Stimulated activated CD8-positive, alpha-beta memory T cell treated with anti-CD3 and anti-CD28 coated beads, Interleukin-4, amount 100 ng/mL, for 1 hour (primary cell): ENCODE results near the gene OSER1.
"Not testable (repeated sequence)": the region's sequence is repeated elsewhere in the genome, so short reads cannot be mapped to it uniquely, and the experiment has no call there.

Experiments used
- DNase-seq, 2 donors: peaks; one replicate each; pipeline ENCODE4 v3.0.0-alpha.2; 2020; ENCODE audit warnings: low read depth in 2 of 2, low spot score in 1 of 2

Gene OSER1

DNA sequence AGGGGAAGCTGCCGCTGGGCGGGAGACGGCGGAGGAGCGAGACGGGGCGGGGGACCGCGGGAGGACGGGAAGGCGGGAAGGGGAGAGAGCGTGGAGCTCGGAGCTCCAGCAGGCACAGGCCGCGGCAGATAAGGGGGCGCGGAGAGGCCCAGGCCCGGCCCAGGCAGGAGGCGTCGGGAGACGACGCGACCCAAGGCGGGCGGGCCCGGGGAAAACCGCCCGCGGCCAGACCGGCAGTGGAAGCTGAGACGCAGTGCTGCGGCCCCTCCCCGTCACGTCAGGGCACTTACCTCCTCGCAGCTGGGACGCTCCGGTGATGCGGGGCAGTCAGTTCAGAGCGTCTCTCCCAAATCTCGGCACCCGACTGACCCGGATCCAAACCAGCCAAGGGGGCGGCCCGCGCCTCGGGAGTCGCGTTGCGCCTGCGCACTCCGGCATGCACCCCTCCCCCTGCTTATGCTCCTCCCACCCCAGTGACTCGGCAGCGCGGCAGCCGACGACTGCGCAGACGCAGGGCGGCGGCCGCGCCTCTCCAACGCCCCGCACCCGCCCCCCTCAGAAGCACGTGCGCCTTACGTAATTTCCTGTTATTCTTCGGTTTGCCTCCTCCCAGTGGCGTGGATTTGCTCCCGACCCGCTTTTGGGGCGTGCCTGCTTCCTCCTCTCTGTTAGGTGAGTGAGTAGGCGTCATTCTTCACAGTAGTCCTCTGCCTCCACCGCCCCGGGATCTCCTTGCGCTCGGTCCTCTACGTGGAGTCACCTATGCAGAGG is at the start of gene OSER1:
Gene OSER1 (minus strand): TSS at position 366 of the 771 bp plus-strand sequence. CDS start 3,814 bp downstream, outside the sequence.
- peak; percentile 92 to 97 for DNase-seq

DNA sequence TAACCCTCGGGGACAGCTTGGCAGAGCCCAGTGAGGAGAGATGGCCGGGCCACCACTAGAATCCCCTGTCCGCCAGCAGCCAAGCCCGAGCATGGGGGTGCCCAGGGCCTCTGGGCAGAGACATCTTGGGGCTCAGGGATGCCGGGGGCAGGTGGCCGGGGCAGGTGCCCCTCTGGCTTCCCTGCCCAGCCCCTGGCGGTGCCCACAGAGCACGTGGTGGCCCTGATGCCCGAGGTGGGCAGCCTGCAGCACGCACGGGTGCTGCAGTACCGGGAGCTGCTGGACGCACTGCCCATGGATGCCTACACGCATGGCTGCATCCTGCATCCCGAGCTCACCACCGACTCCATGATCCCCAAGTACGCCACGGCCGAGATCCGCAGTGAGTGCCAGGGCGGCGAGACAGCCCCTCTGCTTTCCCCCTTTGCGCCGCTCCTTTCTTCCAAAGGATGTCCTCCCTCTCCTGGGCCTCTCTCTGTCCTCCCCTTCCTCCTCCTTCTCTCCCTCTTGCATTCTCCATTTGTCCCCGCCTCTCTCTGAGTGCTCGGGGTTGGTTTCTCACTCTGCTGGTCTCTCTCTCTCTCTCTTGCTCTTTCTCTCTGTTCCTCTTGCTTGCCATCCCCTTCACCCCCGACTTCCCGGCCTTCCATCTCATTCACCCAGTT is 47.8 kb upstream of the OSER1 start:
- no peak for DNase-seq

DNA sequence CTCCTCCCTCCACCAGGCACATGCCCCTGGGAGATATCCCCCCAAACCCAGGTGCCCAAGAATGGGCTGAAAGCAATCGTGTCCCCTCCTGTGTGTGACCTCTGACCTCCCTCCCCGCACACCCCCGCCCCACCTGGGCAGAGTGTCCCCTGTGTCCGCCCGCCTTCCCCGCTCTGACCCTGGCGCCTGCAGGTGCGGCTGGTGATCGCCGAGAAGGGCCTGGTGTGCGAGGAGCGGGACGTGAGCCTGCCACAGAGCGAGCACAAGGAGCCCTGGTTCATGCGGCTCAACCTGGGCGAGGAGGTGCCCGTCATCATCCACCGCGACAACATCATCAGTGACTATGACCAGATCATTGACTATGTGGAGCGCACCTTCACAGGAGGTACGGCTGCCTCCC is 46.4 kb upstream of the OSER1 start:
- DNase-seq = no peak

DNA sequence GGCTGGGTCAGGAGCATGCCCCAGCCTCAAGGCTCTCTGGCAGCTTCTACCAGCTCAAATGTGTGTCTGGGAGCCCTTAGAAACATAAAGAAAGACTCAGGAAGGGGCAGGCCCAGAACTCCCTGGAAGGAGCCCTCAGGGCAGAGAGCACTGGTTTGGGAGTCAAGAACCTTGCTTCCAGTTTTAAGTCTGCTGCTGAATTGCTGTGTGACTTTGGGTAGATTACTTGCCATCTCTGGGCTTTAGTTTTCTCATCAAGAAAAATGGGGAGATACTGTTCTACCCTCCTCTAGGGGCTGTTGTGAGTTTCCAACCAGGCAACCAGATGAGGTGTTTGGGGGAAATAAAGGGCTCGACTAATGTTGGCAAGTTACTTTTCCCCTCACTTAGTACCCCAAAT is 45.4 kb upstream of the OSER1 start:
- no peak for DNase-seq

DNA sequence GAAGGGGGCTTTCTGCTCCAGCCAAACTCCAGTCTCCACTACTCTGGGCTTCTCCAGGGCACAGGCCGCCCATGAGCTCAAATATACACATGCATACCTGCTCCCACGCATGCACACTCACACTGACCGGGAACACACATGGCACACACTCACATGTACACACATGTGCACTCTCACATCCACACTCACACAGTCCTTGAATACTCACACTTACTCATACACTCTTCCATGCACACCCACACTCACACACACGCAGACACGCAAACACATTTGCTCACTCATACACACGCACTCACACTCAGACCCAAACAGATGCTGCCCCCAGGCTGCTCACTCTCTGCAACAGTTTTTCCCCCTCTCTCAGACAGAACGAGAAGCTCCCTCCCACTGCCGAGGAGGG is 43.5 kb upstream of the OSER1 start:
- DNase-seq = no peak

DNA sequence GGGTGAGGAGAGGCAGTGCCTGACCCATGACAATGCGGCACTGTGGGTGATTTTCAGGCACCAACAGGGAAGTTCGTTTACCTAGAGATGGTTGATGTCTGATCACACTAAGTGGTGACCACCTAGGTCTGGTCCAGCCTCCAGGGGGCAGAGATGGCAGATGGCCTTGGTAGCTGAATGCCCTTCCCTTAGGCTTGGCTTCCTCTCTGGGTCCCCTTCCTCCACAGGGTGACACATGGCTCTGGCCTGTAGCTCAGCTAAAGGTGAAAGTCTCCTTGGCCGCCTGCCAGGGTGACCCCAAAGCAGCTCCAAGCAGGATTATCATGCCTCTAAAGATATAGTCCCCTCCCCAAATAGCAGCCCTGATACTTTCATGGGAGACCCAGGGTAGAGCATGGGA is 43.0 kb upstream of the OSER1 start:
- no peak for DNase-seq

DNA sequence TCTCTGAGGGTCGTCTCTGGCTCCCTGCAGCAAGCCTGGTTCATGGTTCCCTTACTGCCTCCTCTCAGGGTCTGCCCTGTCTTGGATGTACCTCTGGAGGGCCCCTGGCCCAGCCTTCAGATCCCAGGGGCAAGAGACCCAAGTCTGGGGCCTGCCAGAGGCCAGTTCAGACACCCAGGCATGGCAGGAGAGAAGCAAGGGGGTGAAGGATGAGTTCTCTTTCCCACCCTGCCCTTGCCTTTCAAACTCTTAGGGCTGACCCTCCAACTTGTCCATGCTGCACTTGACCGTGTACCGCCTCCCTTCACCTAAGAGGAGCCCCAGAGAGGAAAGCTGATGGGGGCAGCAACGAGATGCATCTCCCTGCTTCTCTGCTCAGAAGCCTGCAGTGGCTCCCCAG is 40.7 kb upstream of the OSER1 start:
- DNase-seq = no peak

DNA sequence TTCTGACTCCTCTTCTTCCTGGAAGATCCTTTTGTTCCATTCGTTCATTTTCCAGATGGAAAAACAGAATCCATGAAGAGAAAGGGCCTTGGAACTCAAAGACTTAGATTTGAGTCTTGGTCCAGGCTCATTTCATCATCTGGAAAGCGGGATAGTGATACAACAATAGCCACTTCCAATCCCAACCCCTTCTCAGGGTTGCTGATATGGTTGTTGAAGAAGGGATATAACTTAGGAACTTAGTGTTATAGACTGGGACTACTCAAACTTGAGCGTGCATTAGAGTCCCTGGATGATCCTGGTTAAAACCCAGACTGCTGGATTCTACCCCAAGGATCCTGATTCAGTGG is 37.8 kb upstream of the OSER1 start:
- DNase-seq = no peak

DNA sequence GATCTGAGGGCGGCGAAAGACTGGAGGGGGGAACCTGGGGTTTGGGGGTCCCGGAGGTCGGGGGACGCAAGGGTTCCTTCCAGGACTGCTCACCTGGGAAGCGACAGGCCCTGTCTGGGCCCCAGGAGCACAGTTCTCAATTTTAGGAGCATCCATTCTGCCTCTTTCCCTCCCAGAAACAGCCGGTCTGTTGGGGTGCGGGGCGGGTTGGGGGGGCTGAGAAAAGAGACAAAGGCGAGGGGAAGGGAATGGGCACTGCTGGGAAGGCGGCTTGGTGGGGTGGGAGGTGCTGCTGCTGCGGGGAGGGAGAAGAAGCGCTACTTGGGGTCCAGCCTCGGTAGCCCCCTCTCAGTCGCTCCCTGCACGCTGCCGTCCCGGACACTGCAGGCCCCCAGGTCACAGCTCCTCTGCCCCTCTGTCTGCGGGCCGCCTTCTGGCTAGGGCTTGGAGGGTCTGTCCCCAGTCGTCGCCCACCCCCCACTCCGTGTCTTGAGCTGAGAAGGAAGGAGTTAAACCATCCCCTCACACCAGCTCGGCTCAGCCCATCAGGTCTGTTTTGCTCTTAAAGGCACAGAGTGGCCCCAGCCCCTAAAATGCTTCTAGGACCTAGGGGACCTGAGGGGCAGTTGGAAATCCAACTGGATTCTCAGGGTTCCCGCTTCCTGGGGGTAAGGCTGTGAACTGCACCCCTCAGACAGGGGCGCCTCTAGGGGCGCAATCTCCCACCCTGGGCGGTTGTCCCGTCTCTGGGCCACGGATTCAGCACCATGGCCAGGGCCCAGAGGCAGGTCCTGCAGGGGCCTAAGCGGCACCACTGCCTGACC is 37.2 kb upstream of the OSER1 start:
- no peak for DNase-seq

DNA sequence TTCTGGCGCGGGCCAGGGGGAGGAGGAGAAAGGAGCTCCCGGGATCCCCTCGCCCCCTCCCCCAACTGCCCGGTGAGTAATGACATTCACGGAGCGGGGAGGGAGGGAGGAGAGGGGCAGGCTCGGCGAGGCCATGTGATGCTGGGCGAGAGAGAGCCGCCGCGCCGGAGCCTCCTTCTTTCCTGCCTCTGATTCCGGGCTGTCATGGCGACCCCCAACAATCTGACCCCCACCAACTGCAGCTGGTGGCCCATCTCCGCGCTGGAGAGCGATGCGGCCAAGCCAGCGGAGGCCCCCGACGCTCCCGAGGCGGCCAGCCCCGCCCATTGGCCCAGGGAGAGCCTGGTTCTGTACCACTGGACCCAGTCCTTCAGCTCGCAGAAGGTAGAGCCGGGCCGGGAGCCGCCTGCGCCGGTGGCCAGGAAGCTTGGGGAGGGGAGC is 36.6 kb upstream of the OSER1 start, which contains the start of gene GDAP1L1:
Gene GDAP1L1 (plus strand): TSS at position 178 of the 441 bp plus-strand sequence. CDS start 27 bp downstream, at position 205.
- no peak for DNase-seq

DNA sequence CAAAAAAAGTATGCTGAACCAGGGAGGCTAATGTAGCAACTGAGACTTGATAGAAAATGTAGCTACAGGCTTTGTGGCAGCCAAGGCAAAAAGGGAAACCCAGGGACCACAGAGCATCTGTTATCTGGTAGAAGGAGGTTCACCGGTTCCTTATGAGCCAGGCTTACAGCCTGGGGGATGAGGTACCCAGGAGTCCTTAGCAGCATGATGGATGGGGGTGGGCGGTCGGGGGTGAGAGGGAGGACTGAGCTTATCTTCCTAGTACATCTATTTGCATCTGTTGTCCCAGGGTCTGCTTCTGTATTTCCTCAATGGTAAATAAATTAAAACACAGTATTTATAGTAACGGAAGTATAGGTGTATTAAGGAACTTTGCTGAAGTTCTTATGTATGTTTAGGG is 35.4 kb upstream of the OSER1 start:
- DNase-seq = no peak

DNA sequence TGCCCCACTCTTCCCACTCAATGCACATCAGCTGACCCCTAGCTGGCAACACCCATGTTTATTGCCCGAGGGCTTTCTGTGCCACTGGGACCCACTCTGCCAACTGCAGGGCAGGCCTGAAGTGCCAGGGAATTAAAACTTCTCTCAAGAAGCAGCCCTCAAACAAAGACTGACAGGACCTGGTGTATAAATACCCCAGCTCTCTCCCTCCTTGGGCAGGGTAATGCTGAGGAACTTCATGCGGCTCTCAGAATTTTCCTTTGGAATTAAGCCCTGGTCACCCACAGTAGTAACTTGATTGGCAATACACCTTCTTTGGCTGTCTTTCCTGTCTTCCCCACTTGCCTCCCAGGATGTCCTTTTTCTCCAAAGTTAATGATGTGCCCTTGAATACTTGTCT is 31.2 kb upstream of the OSER1 start:
- no peak for DNase-seq

DNA sequence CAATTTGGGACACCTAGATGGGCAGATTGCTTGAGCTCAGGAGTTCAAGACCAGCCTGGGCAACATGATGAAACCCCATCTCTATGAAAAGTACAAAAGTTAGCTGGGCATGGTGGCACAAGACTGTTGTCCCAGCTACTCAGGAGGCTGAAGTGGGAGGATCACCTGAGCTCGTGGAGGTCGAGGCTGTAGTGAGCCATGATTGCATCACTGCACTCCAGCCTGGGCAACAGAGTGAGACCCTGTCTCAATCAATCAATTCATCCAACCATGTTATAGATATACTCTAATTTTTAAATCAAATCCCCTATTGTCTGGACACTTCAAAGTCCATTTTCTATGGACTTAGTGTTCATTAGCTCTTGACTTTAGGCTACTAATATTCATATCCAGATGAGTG is 26.3 kb upstream of the OSER1 start:
- DNase-seq = not testable (repeated sequence)

DNA sequence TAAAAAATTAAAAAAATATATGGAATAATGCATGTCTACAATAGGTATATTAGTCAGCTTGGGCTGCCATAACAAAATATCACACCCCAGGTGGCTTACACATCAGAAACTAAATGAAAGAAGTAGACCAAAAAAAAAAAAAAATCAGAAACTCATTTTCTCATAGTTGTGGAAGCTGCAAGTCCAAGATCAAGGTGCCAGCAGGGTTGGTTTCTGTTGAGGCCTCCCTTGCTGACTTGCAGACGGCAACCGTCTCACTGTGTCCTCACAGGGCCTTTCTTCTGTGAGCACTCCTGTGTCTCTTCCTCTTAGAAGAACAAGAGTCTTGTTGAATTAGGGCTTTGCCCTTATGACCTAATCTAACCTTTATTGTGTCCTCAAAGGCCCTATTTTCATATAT is 25.1 kb upstream of the OSER1 start:
- no peak for DNase-seq

DNA sequence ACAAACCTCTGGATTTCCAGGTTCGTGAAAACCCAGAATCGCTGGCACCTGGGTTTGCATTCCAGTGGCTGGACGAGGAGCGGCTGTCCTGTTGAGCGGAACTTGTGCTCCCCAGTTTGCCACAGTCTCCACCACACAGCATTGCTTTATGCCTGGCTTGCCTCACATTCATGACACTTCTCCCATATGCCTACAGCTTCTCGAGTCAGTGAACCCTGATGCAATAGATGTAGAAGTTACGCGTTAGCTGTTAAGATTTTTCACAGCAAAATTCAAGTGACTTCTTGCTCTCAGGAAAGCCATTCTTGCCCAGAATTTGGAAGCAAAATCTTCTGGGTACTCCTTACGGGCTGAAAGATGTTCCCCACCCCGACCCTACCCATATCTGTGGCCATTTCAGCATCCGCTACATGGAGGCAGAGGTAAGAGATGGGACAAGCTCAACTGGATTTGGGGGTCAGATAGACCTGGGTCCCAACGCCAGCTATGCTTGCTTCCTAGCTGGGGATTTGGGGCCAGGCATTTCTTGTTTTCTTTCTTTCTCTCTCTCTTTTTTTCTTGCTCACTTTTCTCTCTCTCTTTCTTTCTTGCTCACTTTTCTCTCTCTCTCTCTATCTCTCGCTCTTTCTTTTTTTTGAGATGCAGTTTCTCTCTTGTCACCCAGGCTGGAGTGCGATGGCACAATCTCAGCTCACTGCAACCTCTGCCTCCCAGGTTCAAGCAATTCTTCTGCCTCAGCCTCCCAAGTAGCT is 24.2 kb upstream of the OSER1 start:
- DNase-seq = no peak

DNA sequence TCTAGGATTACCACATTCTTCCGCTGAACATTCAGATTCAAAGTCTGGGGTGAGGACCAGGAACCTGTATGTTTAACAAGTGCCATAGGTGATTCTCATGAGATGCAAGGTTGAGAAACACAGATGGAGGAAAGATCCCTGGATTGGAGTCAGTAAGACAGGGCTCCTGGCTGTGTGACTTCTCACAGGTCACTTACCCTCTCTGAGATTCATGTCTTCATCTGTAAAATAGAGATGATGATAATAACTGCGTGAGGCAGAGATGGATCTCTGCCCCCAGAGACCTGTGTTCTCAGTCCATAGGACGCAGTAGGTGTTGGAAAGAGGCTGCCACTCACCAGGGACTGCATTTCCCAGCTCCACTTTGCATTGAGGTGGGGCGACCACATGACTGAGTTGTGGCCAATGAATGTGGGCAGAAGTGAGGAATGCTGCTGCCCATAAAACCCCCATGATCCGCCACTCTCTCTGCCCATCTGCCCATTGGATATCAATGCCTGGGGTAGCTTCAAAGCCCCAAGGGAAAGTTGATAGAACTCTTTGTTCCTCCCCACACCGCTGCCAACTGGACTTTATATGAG is 23.0 kb upstream of the OSER1 start:
- no peak for DNase-seq

DNA sequence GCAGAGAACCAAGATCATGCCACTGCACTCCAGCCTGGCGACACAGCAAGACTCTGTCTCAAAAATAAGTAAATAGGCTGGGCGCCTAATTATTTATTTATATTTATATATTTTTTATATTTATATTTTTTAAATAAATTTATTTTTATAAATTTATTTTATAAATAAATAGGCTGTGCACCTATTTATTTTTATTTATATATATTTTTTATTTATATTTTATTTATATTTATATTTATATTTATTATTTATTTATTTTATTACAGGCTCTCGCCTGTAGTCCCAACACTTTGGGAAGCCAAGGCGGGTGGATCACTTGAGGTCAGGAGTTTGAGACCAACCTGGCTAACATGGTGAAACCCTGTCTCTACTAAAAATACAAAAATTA is 21.9 kb upstream of the OSER1 start:
- not testable (repeated sequence) for DNase-seq

DNA sequence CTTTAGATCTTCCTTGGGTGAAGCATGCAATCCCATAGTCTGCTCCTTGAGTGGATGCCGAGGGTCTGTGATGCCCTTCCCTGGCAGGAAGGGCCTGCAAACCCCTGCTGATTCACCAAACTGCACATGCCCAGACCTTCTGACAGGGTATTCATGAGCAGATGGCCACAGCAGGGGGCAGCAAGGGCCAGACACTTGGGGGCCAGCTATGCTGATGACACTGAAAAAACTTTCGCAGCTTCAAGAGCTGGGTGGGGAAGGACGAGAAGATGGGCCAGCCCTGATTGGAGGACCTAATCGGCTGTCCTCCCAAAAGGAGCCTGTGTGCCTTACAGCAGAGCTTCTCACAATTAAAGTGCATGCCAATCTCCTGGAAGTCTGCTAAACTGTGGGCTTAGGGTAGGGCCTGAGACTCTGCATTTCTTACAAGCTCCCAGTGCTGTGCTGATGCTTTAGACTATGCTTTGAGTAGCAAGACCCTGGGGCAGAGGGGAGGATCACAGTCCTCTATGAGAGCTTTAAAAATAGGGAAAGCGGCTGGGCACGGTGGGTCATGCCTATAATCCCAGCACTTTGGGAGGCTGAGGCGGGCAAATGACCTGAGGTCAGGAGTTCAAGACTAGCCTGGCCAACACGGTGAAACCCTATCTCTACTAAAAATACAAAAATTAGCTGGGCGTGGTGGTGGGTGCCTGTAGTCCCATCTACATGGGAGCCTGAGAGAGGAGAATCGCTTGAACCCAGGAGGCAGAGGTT is 21.3 kb upstream of the OSER1 start:
- DNase-seq = no peak

DNA sequence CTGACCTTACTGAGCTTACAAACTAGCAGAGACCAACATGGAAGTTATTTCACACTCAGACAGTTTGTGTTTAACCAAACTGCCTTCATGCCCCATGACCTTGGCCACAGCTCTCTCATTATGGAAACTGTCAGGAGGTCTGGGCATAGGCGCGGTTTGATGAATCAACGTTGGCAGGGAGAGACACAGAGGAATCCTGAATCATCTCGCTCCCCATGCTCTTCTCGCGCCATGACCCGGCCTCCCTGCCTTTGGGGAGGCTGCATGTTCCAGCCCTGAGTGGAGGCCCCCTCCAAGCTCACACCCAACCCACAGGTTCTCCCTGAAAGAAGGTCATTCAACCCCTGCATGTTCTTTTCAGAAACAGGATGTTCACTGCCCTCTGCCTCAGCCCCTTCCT is 20.6 kb upstream of the OSER1 start:
- DNase-seq = no peak
